Epithelial cell of esophagus (primary cell): ENCODE data around the gene FGF8.

Experiments used
- DNase-seq: peaks from one replicate; pipeline ENCODE4 v3.0.0; 2010; ENCODE audit warnings: low read depth
- H3K4me3 ChIP-seq: 2 replicates; pipeline ENCODE4 v1.5.1; 2011; ENCODE audit warnings: mild to moderate bottlenecking, low read length, control low read depth
- CTCF ChIP-seq: IDR thresholded peaks from 2 replicates; pipeline ENCODE4 v1.5.1; 2011; ENCODE audit warnings: low read depth, mild to moderate bottlenecking, low read length, control low read depth, inconsistent platforms; ENCODE audit not compliant: insufficient read depth; ENCODE audit errors: missing control alignments

The FGF8 gene

GRCh38 chr10:101723176-101723575 is 52.7 kb downstream of the FGF8 start:
- no peak overlapping the region for H3K4me3 ChIP-seq
- no peak for DNase-seq
- no peak for TF ChIP-seq CTCF

- TF ChIP-seq CTCF: no peak
- no peak for DNase-seq
- no peak overlapping the region for H3K4me3 ChIP-seq
These were observed 54.1 kb downstream of the FGF8 start for GRCh38 chr10:101721806-101722205.

GRCh38 chr10:101720606-101721230 is 55.2 kb downstream of the FGF8 start:
- no peak for TF ChIP-seq CTCF
- no peak overlapping the region for H3K4me3 ChIP-seq
- no peak for DNase-seq
